Activated B cell treated with CpG ODN at 0.5 μM for 24 hours (primary cell): Measurements from ENCODE around the gene THRSP. TPM values are rescaled to one million over a fixed set of nuclear protein-coding genes. Genes with fewer than 3 reads are reported as not detected.

ENCODE experiments used
- ATAC-seq: fragments of 200-7000 bp; cut with Tn5 transposase; one replicate; pipeline ENCODE4 v1.10.0; 2021; ENCODE audit warnings: low read depth, mild to moderate bottlenecking, moderate library complexity
- CTCF ChIA-PET: fragments of 350-600 bp; sonication (Branson Sonifier 250); formaldehyde crosslinking; loops from one replicate; lab custom pipeline; 2021; ENCODE audit warnings: antibody characterized with exemption; lab: Charles Lee
- POLR2A ChIA-PET: fragments of 350-600 bp; sonication (Branson Sonifier 250); formaldehyde crosslinking; loops from one replicate; lab custom pipeline; 2021; ENCODE audit warnings: antibody characterized with exemption; lab: Charles Lee
- DNase-seq: peaks from one replicate; pipeline ENCODE4 v3.0.0; 2022
- H3K27ac Mint-ChIP-seq: one replicate; pipeline ENCODE4 v1.8.0; 2020; ENCODE audit warnings: mixed read lengths
- H3K27me3 Mint-ChIP-seq: one replicate; pipeline ENCODE4 v1.8.0; 2021; ENCODE audit warnings: mixed read lengths
- H3K36me3 Mint-ChIP-seq: one replicate; pipeline ENCODE4 v1.8.0; 2021; ENCODE audit warnings: low read depth, mixed read lengths
- H3K4me1 Mint-ChIP-seq: one replicate; pipeline ENCODE4 v1.8.0; 2021; ENCODE audit warnings: mixed read lengths
- H3K4me3 Mint-ChIP-seq: one replicate; pipeline ENCODE4 v1.8.0; 2020; ENCODE audit warnings: mild to moderate bottlenecking, mixed read lengths
- H3K9me3 Mint-ChIP-seq: one replicate; pipeline ENCODE4 v1.8.0; 2020; ENCODE audit warnings: mixed read lengths
- CTCF ChIP-seq: fragments of 200-600 bp; IDR thresholded peaks from one replicate; pipeline ENCODE4 v1.8.0; 2022; ENCODE audit warnings: antibody characterized with exemption, mild to moderate bottlenecking
- intact Hi-C: fragments of 100-400 bp; cut with micrococcal nuclease; formaldehyde crosslinking; loops from one replicate; pipeline ENCODE4 v1.15.1; 2024
- total RNA-seq: library from RNA; stranded (reverse); gene quantifications from 2 replicates; pipeline ENCODE4 v1.2.3, GENCODE V29; 2022

THRSP gene
- total RNA-seq, 1 donor from 2014 or later = not detected

GRCh38 chr11:78036313-78036712, 27.3 kb upstream of the THRSP start:
- Mint-ChIP-seq H3K4me1 (peaks cover 8% of the 10 kb centered on the region), H3K27ac (no peak overlapping the region), H3K27me3 (peaks cover 2% of the 10 kb centered on the region), H3K4me3 (no peak overlapping the region), H3K36me3 (no peaks in the 10 kb centered on the region), H3K9me3 (no peaks in the 10 kb centered on the region)
- DNase-seq (no peak), ATAC-seq (no peak)
- intact Hi-C loops = no loop called here
- ChIA-PET POLR2A (no interaction called here), CTCF (no interaction called here)
- no peak for TF ChIP-seq CTCF

- Mint-ChIP-seq H3K4me3 (no peak overlapping the region), H3K4me1 (peaks cover 8% of the 10 kb centered on the region), H3K9me3 (no peaks in the 10 kb centered on the region), H3K27ac (no peak overlapping the region), H3K27me3 (no peaks in the 10 kb centered on the region), H3K36me3 (no peaks in the 10 kb centered on the region)
- POLR2A ChIA-PET = no interaction called here
- ATAC-seq (no peak), DNase-seq (no peak)
- intact Hi-C loops = no loop called here
- no peak for TF ChIP-seq CTCF
- CTCF ChIA-PET = interaction anchor here (0.6 kb wide), 1 partner anchor 9 kb away, joined by 4 read pairs; no protein-coding TSS in a partner anchor
These were observed 26.6 kb upstream of the THRSP start for GRCh38 chr11:78037056-78037455.

- ChIA-PET CTCF (no interaction called here), POLR2A (no interaction called here)
- H3K4me3 Mint-ChIP-seq = no peak overlapping the region
- H3K27ac Mint-ChIP-seq = no peak overlapping the region
- no peaks in the 10 kb centered on the region for H3K27me3 Mint-ChIP-seq
- peaks cover 8% of the 10 kb centered on the region for H3K4me1 Mint-ChIP-seq
- DNase-seq (no peak), ATAC-seq (no peak)
- TF ChIP-seq CTCF = no peak
- no peaks in the 10 kb centered on the region for H3K9me3 Mint-ChIP-seq
- intact Hi-C loops = no loop called here
- no peaks in the 10 kb centered on the region for H3K36me3 Mint-ChIP-seq
These were observed 25.6 kb upstream of the THRSP start for GRCh38 chr11:78037825-78038620.

- no peaks in the 10 kb centered on the region for H3K36me3 Mint-ChIP-seq
- no peak for DNase-seq
- ChIA-PET CTCF (no interaction called here), POLR2A (no interaction called here)
- H3K9me3 Mint-ChIP-seq = no peaks in the 10 kb centered on the region
- peaks cover 5% of the 10 kb centered on the region for H3K27me3 Mint-ChIP-seq
- H3K27ac Mint-ChIP-seq = no peak overlapping the region
- H3K4me3 Mint-ChIP-seq = no peak overlapping the region
- ATAC-seq = no peak
- intact Hi-C loops = no loop called here
- H3K4me1 Mint-ChIP-seq = peaks cover 8% of the 10 kb centered on the region
- TF ChIP-seq CTCF = no peak
These were observed 24.9 kb upstream of the THRSP start for GRCh38 chr11:78038697-78039313.

GRCh38 chr11:78039391-78039918, 24.2 kb upstream of the THRSP start:
- no peaks in the 10 kb centered on the region for H3K36me3 Mint-ChIP-seq
- DNase-seq (no peak), ATAC-seq (no peak)
- no peak overlapping the region for H3K27ac Mint-ChIP-seq
- no peaks in the 10 kb centered on the region for H3K9me3 Mint-ChIP-seq
- no peak for TF ChIP-seq CTCF
- intact Hi-C loops = no loop called here
- no peak overlapping the region for H3K4me3 Mint-ChIP-seq
- H3K4me1 Mint-ChIP-seq = peaks cover 8% of the 10 kb centered on the region
- ChIA-PET CTCF (no interaction called here), POLR2A (no interaction called here)
- peaks cover 5% of the 10 kb centered on the region for H3K27me3 Mint-ChIP-seq
